ENCODE measurements around the gene GNL1. TPM values are rescaled to one million over a fixed set of nuclear protein-coding genes. Genes with fewer than 3 reads are reported as not detected.

The GNL1 gene, protein sequence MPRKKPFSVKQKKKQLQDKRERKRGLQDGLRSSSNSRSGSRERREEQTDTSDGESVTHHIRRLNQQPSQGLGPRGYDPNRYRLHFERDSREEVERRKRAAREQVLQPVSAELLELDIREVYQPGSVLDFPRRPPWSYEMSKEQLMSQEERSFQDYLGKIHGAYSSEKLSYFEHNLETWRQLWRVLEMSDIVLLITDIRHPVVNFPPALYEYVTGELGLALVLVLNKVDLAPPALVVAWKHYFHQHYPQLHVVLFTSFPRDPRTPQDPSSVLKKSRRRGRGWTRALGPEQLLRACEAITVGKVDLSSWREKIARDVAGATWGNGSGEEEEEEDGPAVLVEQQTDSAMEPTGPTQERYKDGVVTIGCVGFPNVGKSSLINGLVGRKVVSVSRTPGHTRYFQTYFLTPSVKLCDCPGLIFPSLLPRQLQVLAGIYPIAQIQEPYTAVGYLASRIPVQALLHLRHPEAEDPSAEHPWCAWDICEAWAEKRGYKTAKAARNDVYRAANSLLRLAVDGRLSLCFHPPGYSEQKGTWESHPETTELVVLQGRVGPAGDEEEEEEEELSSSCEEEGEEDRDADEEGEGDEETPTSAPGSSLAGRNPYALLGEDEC
- total RNA-seq: 57.7 to 76.7 TPM (median 61.5 TPM) in 3 replicates
- long read RNA-seq, full-length matches to known transcripts: 72 of 105 reads
- long read RNA-seq, partial matches to known transcripts: 23 of 105 reads
- long read RNA-seq, other reads (novel, unspliced or antisense): 10 of 105 reads

DNA sequence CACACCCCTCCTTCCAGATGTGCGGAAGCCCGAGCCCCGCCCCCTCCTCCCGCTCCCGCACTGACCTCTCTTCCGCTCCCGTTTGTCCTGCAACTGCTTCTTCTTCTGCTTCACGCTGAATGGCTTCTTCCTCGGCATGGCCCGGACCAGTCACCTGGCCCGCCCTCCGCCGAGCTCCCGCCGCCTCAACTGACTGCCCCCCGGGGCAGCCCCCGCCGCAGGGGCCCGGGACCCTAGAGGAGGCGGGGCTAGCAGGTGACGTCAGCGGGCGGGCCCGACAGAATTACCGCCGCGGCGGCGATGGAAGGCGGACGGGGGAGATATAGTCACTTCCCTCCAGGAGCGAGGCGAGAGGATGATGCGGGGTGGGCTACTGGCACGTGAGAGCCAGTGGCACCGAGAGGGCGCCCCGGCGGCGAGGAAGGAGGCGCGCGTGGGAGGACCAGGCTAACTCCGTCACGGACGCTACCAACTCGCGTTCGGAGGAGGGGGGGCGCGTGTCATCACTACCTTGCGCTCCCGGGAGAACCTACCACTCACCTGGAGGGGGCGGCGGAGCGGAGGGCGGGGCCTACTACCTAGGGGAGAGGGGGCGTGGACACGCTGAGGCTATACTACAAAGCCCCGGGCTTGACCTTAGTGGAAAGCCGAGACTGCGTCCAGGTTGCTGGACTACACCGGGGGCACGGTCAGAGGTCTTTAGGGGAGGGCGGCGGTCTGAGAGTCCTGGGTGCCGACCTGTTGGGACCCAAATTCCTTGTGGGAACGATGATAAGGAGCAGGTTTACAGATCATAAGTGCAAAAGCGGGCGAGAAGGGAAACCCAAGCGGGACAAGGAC is at the start of gene GNL1:
TSS of gene GNL1 (minus strand) at position 424 of the 840 bp plus-strand sequence. CDS start at position 138, 286 bp downstream.
- peaks cover 27% of the 10 kb centered on the region for H3K4me1 Mint-ChIP-seq (ENCODE audit: low read depth)
- H3K9me3 Mint-ChIP-seq (ENCODE audit: low read depth): no peaks in the 10 kb centered on the region
- TF ChIP-seq, protein P1, sequence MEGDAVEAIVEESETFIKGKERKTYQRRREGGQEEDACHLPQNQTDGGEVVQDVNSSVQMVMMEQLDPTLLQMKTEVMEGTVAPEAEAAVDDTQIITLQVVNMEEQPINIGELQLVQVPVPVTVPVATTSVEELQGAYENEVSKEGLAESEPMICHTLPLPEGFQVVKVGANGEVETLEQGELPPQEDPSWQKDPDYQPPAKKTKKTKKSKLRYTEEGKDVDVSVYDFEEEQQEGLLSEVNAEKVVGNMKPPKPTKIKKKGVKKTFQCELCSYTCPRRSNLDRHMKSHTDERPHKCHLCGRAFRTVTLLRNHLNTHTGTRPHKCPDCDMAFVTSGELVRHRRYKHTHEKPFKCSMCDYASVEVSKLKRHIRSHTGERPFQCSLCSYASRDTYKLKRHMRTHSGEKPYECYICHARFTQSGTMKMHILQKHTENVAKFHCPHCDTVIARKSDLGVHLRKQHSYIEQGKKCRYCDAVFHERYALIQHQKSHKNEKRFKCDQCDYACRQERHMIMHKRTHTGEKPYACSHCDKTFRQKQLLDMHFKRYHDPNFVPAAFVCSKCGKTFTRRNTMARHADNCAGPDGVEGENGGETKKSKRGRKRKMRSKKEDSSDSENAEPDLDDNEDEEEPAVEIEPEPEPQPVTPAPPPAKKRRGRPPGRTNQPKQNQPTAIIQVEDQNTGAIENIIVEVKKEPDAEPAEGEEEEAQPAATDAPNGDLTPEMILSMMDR (IDR thresholded peaks at IDR 0.05): peak; percentile 11
- H3K4me3 Mint-ChIP-seq (ENCODE audit: unreplicated experiment): peak within 1 kb of the TSS; percentile 95
- H3K27ac Mint-ChIP-seq (ENCODE audit: unreplicated experiment): peak within 1 kb of the TSS; percentile 99
- peak; percentile 98 for DNase-seq (ENCODE audit: low spot score)
- no peaks in the 10 kb centered on the region for H3K27me3 Mint-ChIP-seq (ENCODE audit: low read depth)
- H3K36me3 Mint-ChIP-seq (ENCODE audit: low read depth): peaks cover 22% of the 10 kb centered on the region

DNA sequence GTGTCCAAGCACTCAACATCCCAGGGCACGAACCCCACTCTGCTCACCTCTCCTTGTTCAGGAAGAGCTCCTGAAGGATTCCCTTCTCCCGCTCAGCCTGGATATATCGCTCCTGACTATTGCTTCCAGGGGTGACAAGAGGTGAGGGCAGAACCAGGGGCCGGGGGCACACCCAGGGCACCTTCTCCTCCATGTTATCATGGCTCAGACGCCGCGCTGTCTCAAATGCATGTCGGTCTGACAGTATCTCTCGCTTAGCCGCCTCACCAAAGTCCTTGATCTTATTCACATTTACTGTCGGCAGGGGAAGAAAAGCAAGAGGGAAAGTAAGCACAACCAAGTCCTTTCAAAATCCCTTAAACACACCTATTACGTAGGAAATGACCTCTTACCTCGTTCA is 47.7 kb upstream of the GNL1 start:
- H3K27me3 Mint-ChIP-seq (ENCODE audit: low read depth): no peaks in the 10 kb centered on the region
- H3K4me3 Mint-ChIP-seq (ENCODE audit: unreplicated experiment): no peak overlapping the region
- no peak overlapping the region for H3K27ac Mint-ChIP-seq (ENCODE audit: unreplicated experiment)
- TF ChIP-seq, protein P1 (IDR thresholded peaks at IDR 0.05): no peak
- H3K36me3 Mint-ChIP-seq (ENCODE audit: low read depth): peaks cover 55% of the 10 kb centered on the region
- H3K4me1 Mint-ChIP-seq (ENCODE audit: low read depth): peaks cover 23% of the 10 kb centered on the region
- no peak for DNase-seq (ENCODE audit: low spot score)
- no peaks in the 10 kb centered on the region for H3K9me3 Mint-ChIP-seq (ENCODE audit: low read depth)

DNA sequence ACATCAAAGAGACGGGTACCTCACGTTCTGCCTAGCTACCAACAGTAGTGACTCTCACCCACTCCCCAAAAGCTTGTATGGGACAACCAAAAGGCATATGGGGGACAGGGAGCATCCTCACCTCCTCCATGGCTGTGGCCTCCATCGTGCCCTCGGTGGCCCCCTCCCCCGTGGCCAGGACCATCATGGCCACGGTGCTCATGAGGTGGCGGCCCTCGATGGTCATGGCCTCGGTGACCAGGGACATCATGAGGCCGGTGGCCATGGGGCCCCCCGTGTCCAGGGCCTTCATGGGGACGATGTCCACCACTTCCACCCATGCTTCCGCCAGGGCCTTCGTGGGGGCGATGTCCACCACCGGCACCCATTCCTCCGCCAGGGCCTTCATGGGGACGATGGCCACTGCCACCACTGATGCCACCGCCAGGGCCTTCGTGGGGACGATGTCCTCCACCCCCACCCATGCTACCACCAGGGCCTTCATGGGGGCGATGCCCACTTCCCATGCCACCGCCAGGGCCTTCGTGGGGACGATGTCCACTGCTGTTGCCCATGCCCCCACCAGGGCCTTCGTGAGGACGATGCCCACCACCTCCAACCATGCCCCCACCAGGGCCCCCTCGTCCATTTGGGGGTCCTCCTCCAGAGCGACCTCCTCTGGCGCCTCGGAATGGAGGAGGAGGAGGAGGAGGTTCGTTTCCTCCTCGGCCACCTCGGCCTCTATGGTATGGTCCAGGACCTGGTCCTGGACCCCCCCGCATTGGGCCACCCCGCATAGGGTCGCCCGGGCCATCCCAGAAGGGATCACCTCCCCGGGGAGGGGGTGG is 45.7 kb upstream of the GNL1 start:
- Mint-ChIP-seq H3K36me3 (ENCODE audit: low read depth) (peaks cover 46% of the 10 kb centered on the region), H3K9me3 (ENCODE audit: low read depth) (no peaks in the 10 kb centered on the region), H3K4me3 (ENCODE audit: unreplicated experiment) (no peak overlapping the region), H3K4me1 (ENCODE audit: low read depth) (peaks cover 18% of the 10 kb centered on the region), H3K27me3 (ENCODE audit: low read depth) (no peaks in the 10 kb centered on the region), H3K27ac (ENCODE audit: unreplicated experiment) (no peak overlapping the region)
- DNase-seq (ENCODE audit: low spot score): no peak
- TF ChIP-seq, protein P1 (IDR thresholded peaks at IDR 0.05): no peak

DNA sequence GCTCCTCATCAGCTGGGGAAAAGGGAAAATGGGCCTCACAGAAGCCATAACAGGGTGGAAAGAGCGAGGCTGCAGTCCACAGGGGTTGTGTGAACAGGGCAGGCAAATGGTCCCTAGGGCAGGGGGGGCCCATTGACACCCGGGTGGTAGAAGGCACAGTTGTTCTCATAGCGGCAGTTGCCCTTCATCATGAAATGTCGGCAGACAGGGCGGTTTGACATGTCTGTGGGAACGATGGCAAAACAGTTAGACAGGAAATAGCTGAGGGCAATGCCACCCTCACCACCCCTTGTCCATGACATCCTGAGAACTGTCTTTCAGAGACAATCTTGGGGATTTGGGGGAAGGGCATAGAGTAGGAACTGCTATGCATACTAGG is 45.1 kb upstream of the GNL1 start:
- no peak overlapping the region for H3K4me3 Mint-ChIP-seq (ENCODE audit: unreplicated experiment)
- H3K36me3 Mint-ChIP-seq (ENCODE audit: low read depth): peaks cover 42% of the 10 kb centered on the region
- TF ChIP-seq, protein P1 (IDR thresholded peaks at IDR 0.05): no peak
- DNase-seq (ENCODE audit: low spot score): no peak
- H3K27me3 Mint-ChIP-seq (ENCODE audit: low read depth): no peaks in the 10 kb centered on the region
- H3K27ac Mint-ChIP-seq (ENCODE audit: unreplicated experiment): peak overlapping the region; percentile 12
- H3K9me3 Mint-ChIP-seq (ENCODE audit: low read depth): no peaks in the 10 kb centered on the region
- H3K4me1 Mint-ChIP-seq (ENCODE audit: low read depth): peaks cover 18% of the 10 kb centered on the region

Data from chondrocyte (in vitro differentiated cells).